CD14-positive monocyte (primary cell): ENCODE results near the gene SNRNP200. TPM values are rescaled to one million over a fixed set of nuclear protein-coding genes. Genes with fewer than 3 reads are reported as not detected.

ENCODE experiments used
- DNase-seq, 3 donors: peaks; one replicate each; pipeline ENCODE4 v3.0.0-alpha.2; 2011 to 2022
- H2AFZ ChIP-seq: 2 replicates; pipeline ENCODE4 v1.6.0; 2012; ENCODE audit warnings: mild to moderate bottlenecking, low read depth, low read length, inconsistent platforms; ENCODE audit not compliant: insufficient read depth, poor library complexity, severe bottlenecking
- H3K27ac ChIP-seq, 2 donors: 1 replicate in 1 of 2; 2 replicates in 1 of 2; pipeline ENCODE4 v1.5.1; 2012 to 2013; ENCODE audit warnings: low read length in 2 of 2, control low read depth in 1 of 2, inconsistent platforms in 1 of 2, low read depth in 1 of 2, mild to moderate bottlenecking in 1 of 2
- H3K27me3 ChIP-seq, 2 donors: one replicate each; pipeline versions ENCODE4 v1.6.0 to v1.6.1; 2011 to 2013; ENCODE audit warnings: low read length in 2 of 2; ENCODE audit not compliant: control insufficient read depth in 2 of 2, insufficient read depth in 2 of 2
- H3K36me3 ChIP-seq, 2 donors: replicated peaks in 1 of 2; 1 replicate in 1 of 2; 2 replicates in 1 of 2; pipeline versions ENCODE4 v1.5.1 to v1.6.1; 2012 to 2013; ENCODE audit warnings: low read length in 2 of 2, control low read depth in 1 of 2, inconsistent platforms in 1 of 2, mild to moderate bottlenecking in 1 of 2; ENCODE audit not compliant: insufficient read depth in 2 of 2, control insufficient read depth in 1 of 2
- H3K4me1 ChIP-seq, 2 donors: 1 replicate in 1 of 2; 2 replicates in 1 of 2; pipeline versions ENCODE4 v1.5.1 to v1.6.1; 2012 to 2013; ENCODE audit warnings: low read length in 2 of 2, control low read depth in 1 of 2, inconsistent platforms in 1 of 2, mild to moderate bottlenecking in 1 of 2, moderate library complexity in 1 of 2; ENCODE audit not compliant: insufficient read depth in 2 of 2, control insufficient read depth in 1 of 2
- H3K4me2 ChIP-seq: replicated peaks from 2 replicates; pipeline ENCODE3; 2012; ENCODE audit warnings: low read length, moderate library complexity, mild to moderate bottlenecking; ENCODE audit not compliant: poor library complexity, severe bottlenecking; ENCODE audit errors: extremely low read depth
- H3K4me3 ChIP-seq, 3 experiments: fragments of 200-600 bp in 1 of 3; sonication (generic) in 1 of 3; replicated peaks in 1 of 3; 1 replicate in 2 of 3; 2 replicates in 1 of 3; pipeline ENCODE4 v1.5.1; 2011 to 2013; ENCODE audit warnings: low read length in 3 of 3, mild to moderate bottlenecking in 3 of 3, control low read depth in 2 of 3, low read depth in 2 of 3, inconsistent platforms in 1 of 3, moderate library complexity in 1 of 3
- H3K79me2 ChIP-seq: 2 replicates; pipeline ENCODE4 v1.6.0; 2012; ENCODE audit warnings: mild to moderate bottlenecking, control low read depth, inconsistent platforms, low read length, moderate library complexity; ENCODE audit not compliant: insufficient read depth
- H3K9ac ChIP-seq: 2 replicates; pipeline ENCODE4 v1.6.0; 2017; ENCODE audit warnings: low read length, mild to moderate bottlenecking; ENCODE audit not compliant: insufficient read depth, poor library complexity, severe bottlenecking
- H3K9me3 ChIP-seq, 2 donors: replicated peaks in 1 of 2; 1 replicate in 1 of 2; 2 replicates in 1 of 2; pipeline versions ENCODE4 v1.5.1 to v1.6.1; 2012 to 2013; ENCODE audit warnings: low read length in 2 of 2, control low read depth in 1 of 2; ENCODE audit not compliant: control insufficient read depth in 1 of 2, insufficient read depth in 1 of 2
- H4K20me1 ChIP-seq: 2 replicates; pipeline ENCODE4 v1.6.0; 2012; ENCODE audit warnings: mild to moderate bottlenecking, low read length, control low read depth, moderate library complexity; ENCODE audit not compliant: insufficient read depth
- H3K27ac Mint-ChIP-seq, 7 donors: one replicate each; pipeline ENCODE4 v1.8.0; 2020; ENCODE audit warnings: mild to moderate bottlenecking in 7 of 7, mixed read lengths in 7 of 7, moderate library complexity in 6 of 7, inconsistent platforms in 2 of 7
- H3K27me3 Mint-ChIP-seq, 3 donors: one replicate each; pipeline ENCODE4 v1.8.0; 2021 to 2022; ENCODE audit warnings: low read depth in 3 of 3, mild to moderate bottlenecking in 3 of 3, mixed read lengths in 3 of 3, moderate library complexity in 3 of 3, inconsistent platforms in 1 of 3
- H3K36me3 Mint-ChIP-seq, 2 donors: one replicate each; pipeline ENCODE4 v1.8.0; 2020; ENCODE audit warnings: mixed read lengths in 2 of 2, inconsistent platforms in 1 of 2, mild to moderate bottlenecking in 1 of 2
- H3K4me1 Mint-ChIP-seq: one replicate; pipeline ENCODE4 v1.8.0; 2020; ENCODE audit warnings: mild to moderate bottlenecking, mixed read lengths
- H3K4me3 Mint-ChIP-seq, 2 donors: one replicate each; pipeline ENCODE4 v1.8.0; 2020; ENCODE audit warnings: mild to moderate bottlenecking in 2 of 2, mixed read lengths in 2 of 2, moderate library complexity in 1 of 2
- H3K9me3 Mint-ChIP-seq, 7 donors: one replicate each; pipeline ENCODE4 v1.8.0; 2020 to 2022; ENCODE audit warnings: mixed read lengths in 7 of 7, mild to moderate bottlenecking in 6 of 7, moderate library complexity in 6 of 7, inconsistent platforms in 2 of 7
- WGBS: methylation state at CpG from one replicate; pipeline ENCODE4 v1.1.5; 2013; ENCODE audit warnings: missing lambda C conversion rate; ENCODE audit not compliant: insufficient coverage; 5-methylcytosine and 5-hydroxymethylcytosine counted together
- intact Hi-C, 2 donors: fragments of 100-400 bp; cut with micrococcal nuclease; formaldehyde crosslinking; loops; one replicate each; pipeline versions ENCODE4 v1.15.0 to v1.15.1; 2023
- polyA plus RNA-seq, 3 donors: library from polyadenylated mRNA; depleted of rRNA in 1 of 3; unstranded in 2 of 3; stranded (reverse) in 1 of 3; fragments of 300-500 nt in 2 of 3; fragments of >200 nt in 1 of 3; fragmentation: Illumina TruSeq in 2 of 3; gene quantifications; 1 replicate in 2 of 3; 2 replicates in 1 of 3; pipeline ENCODE4 v1.2.3, GENCODE V29; 2012 to 2021
- TF ChIP-seq, protein P1 (sequence below): fragments of 200-600 bp; IDR thresholded peaks from one replicate; pipeline ENCODE4 v1.8.0; 2022; ENCODE audit warnings: antibody characterized with exemption, mild to moderate bottlenecking

The SNRNP200 gene
- polyA plus RNA-seq, 3 donors, result 27.2 to 122 (median 36.1) TPM

DNA sequence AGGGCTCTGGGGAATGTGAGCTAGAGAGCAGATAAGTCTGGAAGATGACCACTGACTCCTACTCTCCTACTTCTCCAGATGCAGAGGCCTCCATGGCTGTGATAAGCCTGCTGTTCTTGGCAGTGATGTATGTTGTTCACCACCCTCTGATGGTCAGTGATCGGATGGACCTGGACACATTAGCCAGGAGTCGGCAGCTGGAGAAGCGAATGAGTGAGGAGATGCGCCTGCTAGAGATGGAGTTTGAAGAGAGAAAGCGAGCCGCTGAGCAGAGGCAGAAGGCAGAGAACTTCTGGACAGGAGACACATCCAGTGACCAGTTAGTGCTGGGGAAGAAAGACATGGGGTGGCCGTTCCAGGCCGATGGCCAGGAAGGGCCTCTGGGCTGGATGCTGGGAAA, 21.2 kb upstream of the SNRNP200 start:
- Histone ChIP-seq H3K9me3 (no peaks in the 10 kb centered on the region), H3K27ac (no peak overlapping the region), H4K20me1 (no peaks in the 10 kb centered on the region), H3K4me3 (no peak overlapping the region), H3K4me1 (peaks cover 27 to 28% of the 10 kb centered on the region in 2 donors), H3K4me2 (no peak overlapping the region), H3K9ac (no peak overlapping the region), H3K79me2 (no peaks in the 10 kb centered on the region), H3K27me3 (peaks cover 0 to 5% of the 10 kb centered on the region in 2 donors), H3K36me3 (no peaks in the 10 kb centered on the region), H2AFZ (peak overlapping the region; percentile 99)
- Mint-ChIP-seq H3K4me1 (peaks cover 37% of the 10 kb centered on the region), H3K4me3 (no peak overlapping the region), H3K27me3 (peaks cover 18 to 25% (median 19%) of the 10 kb centered on the region in 3 donors), H3K27ac (peak overlapping the region in 1 of 7 donors; percentile 83), H3K36me3 (peaks cover 7 to 9% of the 10 kb centered on the region in 2 donors), H3K9me3 (no peaks in the 10 kb centered on the region)
- WGBS, result 96% methylated on average over 8 of the region's 8 CpGs
- TF ChIP-seq, protein P1, sequence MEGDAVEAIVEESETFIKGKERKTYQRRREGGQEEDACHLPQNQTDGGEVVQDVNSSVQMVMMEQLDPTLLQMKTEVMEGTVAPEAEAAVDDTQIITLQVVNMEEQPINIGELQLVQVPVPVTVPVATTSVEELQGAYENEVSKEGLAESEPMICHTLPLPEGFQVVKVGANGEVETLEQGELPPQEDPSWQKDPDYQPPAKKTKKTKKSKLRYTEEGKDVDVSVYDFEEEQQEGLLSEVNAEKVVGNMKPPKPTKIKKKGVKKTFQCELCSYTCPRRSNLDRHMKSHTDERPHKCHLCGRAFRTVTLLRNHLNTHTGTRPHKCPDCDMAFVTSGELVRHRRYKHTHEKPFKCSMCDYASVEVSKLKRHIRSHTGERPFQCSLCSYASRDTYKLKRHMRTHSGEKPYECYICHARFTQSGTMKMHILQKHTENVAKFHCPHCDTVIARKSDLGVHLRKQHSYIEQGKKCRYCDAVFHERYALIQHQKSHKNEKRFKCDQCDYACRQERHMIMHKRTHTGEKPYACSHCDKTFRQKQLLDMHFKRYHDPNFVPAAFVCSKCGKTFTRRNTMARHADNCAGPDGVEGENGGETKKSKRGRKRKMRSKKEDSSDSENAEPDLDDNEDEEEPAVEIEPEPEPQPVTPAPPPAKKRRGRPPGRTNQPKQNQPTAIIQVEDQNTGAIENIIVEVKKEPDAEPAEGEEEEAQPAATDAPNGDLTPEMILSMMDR, result no peak
- intact Hi-C loops, result no loop called here
- no peak for DNase-seq

DNA sequence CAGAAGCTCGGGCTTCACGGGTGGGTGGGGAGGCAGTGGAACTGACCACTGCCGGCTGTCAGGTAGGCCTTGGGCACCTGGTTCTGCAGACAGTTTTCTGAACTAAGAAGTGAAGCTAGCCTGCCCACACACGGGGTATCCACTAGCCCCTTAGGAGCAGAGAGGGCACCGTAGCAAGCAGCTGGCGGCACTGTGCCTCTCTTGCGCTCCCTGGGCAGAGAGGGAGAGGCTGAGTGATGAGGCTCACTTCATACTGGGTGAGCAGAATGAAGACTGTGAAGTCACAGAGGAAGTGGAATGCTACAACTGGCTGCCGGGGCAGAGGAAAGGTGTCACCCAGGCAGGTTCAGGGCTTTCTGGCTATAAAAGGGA, 20.5 kb upstream of the SNRNP200 start:
- intact Hi-C loops, result no loop called here

More for the DNA sequence above, 20.5 kb upstream of the SNRNP200 start:
- Histone ChIP-seq H4K20me1 (no peaks in the 10 kb centered on the region), H3K27me3 (peaks cover 0 to 5% of the 10 kb centered on the region in 2 donors), H3K36me3 (no peaks in the 10 kb centered on the region), H2AFZ (peak overlapping the region; percentile 99), H3K9ac (peak overlapping the region; percentile 67), H3K79me2 (no peaks in the 10 kb centered on the region), H3K4me2 (peak overlapping the region; percentile 95), H3K4me3 (peak overlapping the region; percentile 68 to 86 (median 69)), H3K4me1 (peaks cover 30 to 35% of the 10 kb centered on the region in 2 donors), H3K9me3 (no peaks in the 10 kb centered on the region), H3K27ac (peak overlapping the region in 1 of 2 donors; percentile 36)
- Mint-ChIP-seq H3K27me3 (peaks cover 24 to 31% (median 26%) of the 10 kb centered on the region in 3 donors), H3K9me3 (no peaks in the 10 kb centered on the region), H3K4me3 (peak overlapping the region; percentile 91 to 97), H3K27ac (peak overlapping the region in 3 of 7 donors; percentile 5 to 82 (median 6)), H3K36me3 (peaks cover 7% of the 10 kb centered on the region in 2 donors), H3K4me1 (peaks cover 44% of the 10 kb centered on the region)
- 10% methylated on average over 8 of the region's 8 CpGs for WGBS
- no peak for DNase-seq
- TF ChIP-seq, protein P1, result no peak
